Ishikawa (cell line): Measurements from ENCODE around the gene USP6NL.

Experiments used
- CEBPB ChIP-seq: IDR thresholded peaks from 2 replicates; pipeline ENCODE4 v1.6.1; 2012
- EP300 ChIP-seq: IDR thresholded peaks from 2 replicates; pipeline ENCODE4 v1.6.1; 2012; ENCODE audit warnings: borderline replicate concordance
- MAX ChIP-seq: IDR thresholded peaks from 2 replicates; pipeline ENCODE4 v1.6.1; 2012
- RAD21 ChIP-seq: IDR thresholded peaks from 2 replicates; pipeline ENCODE4 v1.6.1; 2012; ENCODE audit warnings: low read depth
- REST ChIP-seq: IDR thresholded peaks from 2 replicates; pipeline ENCODE4 v1.6.1; 2012; ENCODE audit warnings: low read depth, mild to moderate bottlenecking
- TAF1 ChIP-seq: IDR thresholded peaks from 2 replicates; pipeline ENCODE4 v1.6.1; 2012; ENCODE audit warnings: low read depth, mild to moderate bottlenecking
- TCF12 ChIP-seq: IDR thresholded peaks from 2 replicates; pipeline ENCODE4 v1.6.1; 2012; ENCODE audit warnings: low read depth
- TEAD4 ChIP-seq: IDR thresholded peaks from 2 replicates; pipeline ENCODE4 v1.6.1; 2012
- USF1 ChIP-seq: IDR thresholded peaks from 2 replicates; pipeline ENCODE4 v1.6.1; 2012
- YY1 ChIP-seq: IDR thresholded peaks from 2 replicates; pipeline ENCODE4 v1.6.1; 2012; ENCODE audit warnings: low read depth

DNA sequence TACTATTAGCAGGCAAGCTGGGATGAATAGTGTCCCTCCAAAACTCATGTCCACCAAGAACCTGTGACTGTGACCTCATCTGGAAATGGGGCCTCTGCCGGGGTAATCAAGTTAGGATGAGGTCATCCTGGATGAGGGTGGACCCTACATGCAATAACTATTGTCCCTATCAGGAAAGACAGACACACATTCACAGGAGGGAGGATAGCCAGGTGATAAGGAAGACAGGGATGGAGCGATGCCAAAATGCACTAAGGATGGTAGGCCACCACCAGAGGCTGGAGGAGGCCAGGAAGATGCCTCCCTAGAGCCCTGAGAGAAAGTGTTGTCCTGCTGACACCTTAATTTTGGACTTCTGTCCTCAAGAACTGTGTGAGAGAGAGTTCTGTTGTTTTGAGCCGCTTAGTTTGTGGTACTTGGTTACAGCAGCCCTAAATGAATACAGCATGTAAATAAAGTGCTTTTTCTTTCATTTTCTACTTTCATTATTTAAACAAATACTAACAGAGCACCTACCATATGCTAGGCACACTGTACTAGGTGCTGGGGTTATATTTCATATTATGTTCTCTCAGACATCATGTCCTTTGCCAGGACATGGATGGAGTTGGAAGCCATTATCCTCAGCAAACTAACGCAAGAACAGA, 111.9 kb downstream of the USP6NL start:
- TF ChIP-seq TAF1 (no peak), YY1 (no peak), USF1 (no peak), EP300 (no peak), CEBPB (no peak), MAX (no peak), RAD21 (no peak), REST (no peak), TEAD4 (no peak), TCF12 (no peak)
